WI38 (cell line): ENCODE data around the gene LAMA5.

Experiments
- H3K4me3 ChIP-seq: 2 replicates; pipeline ENCODE4 v1.5.1; 2011; ENCODE audit warnings: low read depth, mild to moderate bottlenecking, control low read depth, low read length
- CTCF ChIP-seq: IDR thresholded peaks from 2 replicates; pipeline ENCODE4 v1.5.1; 2012; ENCODE audit warnings: low read depth, mild to moderate bottlenecking, control low read depth, low read length

Gene LAMA5

GRCh38 chr20:62310757-62311121 lies 56.4 kb downstream of the LAMA5 start:
- H3K4me3 ChIP-seq = no peak overlapping the region
- no peak for TF ChIP-seq CTCF

- no peak for TF ChIP-seq CTCF
- H3K4me3 ChIP-seq = no peak overlapping the region
Observed at GRCh38 chr20:62309947-62310756, 57.0 kb downstream of the LAMA5 start.

GRCh38 chr20:62309198-62309944 lies 57.7 kb downstream of the LAMA5 start:
- no peak overlapping the region for H3K4me3 ChIP-seq
- no peak for TF ChIP-seq CTCF

- no peak for TF ChIP-seq CTCF
- no peak overlapping the region for H3K4me3 ChIP-seq
Observed at GRCh38 chr20:62308102-62308822, 58.9 kb downstream of the LAMA5 start.

- no peak overlapping the region for H3K4me3 ChIP-seq
- TF ChIP-seq CTCF = no peak
Observed at GRCh38 chr20:62307226-62308101, 59.6 kb downstream of the LAMA5 start.

- H3K4me3 ChIP-seq = no peak overlapping the region
- no peak for TF ChIP-seq CTCF
Observed at GRCh38 chr20:62306414-62307187, 60.5 kb downstream of the LAMA5 start.
